GM21529 (cell line): ENCODE data around the gene TBPL1.

ENCODE experiments used
- ATAC-seq: cut with Tn5 transposase; IDR thresholded peaks from one replicate; pipeline ENCODE4 v1.9.1; 2021; ENCODE audit not compliant: unreplicated experiment

Gene TBPL1

GRCh38 chr6:134005800-134006199, 52.8 kb downstream of the TBPL1 start:
- no peak for ATAC-seq

- ATAC-seq: no peak
These were observed 54.1 kb downstream of the TBPL1 start for GRCh38 chr6:134007077-134007476.

- no peak for ATAC-seq
These were observed 56.9 kb downstream of the TBPL1 start for GRCh38 chr6:134009876-134010275.

- ATAC-seq: no peak
These were observed 57.4 kb downstream of the TBPL1 start for GRCh38 chr6:134010400-134010799.

- no peak for ATAC-seq
These were observed 58.0 kb downstream of the TBPL1 start for GRCh38 chr6:134010974-134011373.

- ATAC-seq: no peak
These were observed 61.6 kb downstream of the TBPL1 start for GRCh38 chr6:134014588-134015137.

- no peak for ATAC-seq
These were observed 62.9 kb downstream of the TBPL1 start for GRCh38 chr6:134015719-134016557.

GRCh38 chr6:134016558-134016814, 63.5 kb downstream of the TBPL1 start:
- ATAC-seq: no peak

- ATAC-seq: no peak
These were observed 67.0 kb downstream of the TBPL1 start for GRCh38 chr6:134020071-134020470.

- no peak for ATAC-seq
These were observed 67.5 kb downstream of the TBPL1 start for GRCh38 chr6:134020543-134020942.

GRCh38 chr6:134020968-134021367, 67.9 kb downstream of the TBPL1 start:
- ATAC-seq: no peak

- ATAC-seq: no peak
These were observed 68.5 kb downstream of the TBPL1 start for GRCh38 chr6:134021396-134022122.

- no peak for ATAC-seq
These were observed 69.6 kb downstream of the TBPL1 start for GRCh38 chr6:134022650-134023049.

- ATAC-seq: no peak
These were observed 73.6 kb downstream of the TBPL1 start for GRCh38 chr6:134026597-134026996.

- ATAC-seq: no peak
These were observed 75.4 kb downstream of the TBPL1 start for GRCh38 chr6:134028438-134028837.

- no peak for ATAC-seq
These were observed 76.8 kb downstream of the TBPL1 start for GRCh38 chr6:134029495-134030455.

GRCh38 chr6:134031696-134032255, 78.8 kb downstream of the TBPL1 start:
- ATAC-seq: no peak

- ATAC-seq: no peak
These were observed 81.5 kb downstream of the TBPL1 start for GRCh38 chr6:134034478-134034877.

GRCh38 chr6:134034961-134035822, 82.2 kb downstream of the TBPL1 start:
- no peak for ATAC-seq

- ATAC-seq: no peak
These were observed 82.8 kb downstream of the TBPL1 start for GRCh38 chr6:134035823-134036296.
